Right hindlimb (tissue), 1 donor: ENCODE measurements around the gene DYNC2I2.
"Not testable (repeated sequence)": the region's sequence is repeated elsewhere in the genome, so short reads cannot be mapped to it uniquely, and the experiment has no call there.

Experiments used
- DNase-seq: peaks from one replicate; pipeline ENCODE4 v3.0.0-alpha.2; 2018

The DYNC2I2 gene

GRCh38 chr9:128656416-128657343, at the start of gene DYNC2I2:
Gene DYNC2I2 (minus strand): TSS chr9:128656847. CDS start chr9:128656726, 121 bp downstream.
- DNase-seq, result peak; percentile 96

GRCh38 chr9:128706045-128706444, 49.4 kb upstream of the DYNC2I2 start:
- DNase-seq, result peak; percentile 12

- DNase-seq, result peak; percentile 22
Measured at GRCh38 chr9:128705051-128705965, 48.7 kb upstream of the DYNC2I2 start.

- no peak for DNase-seq
Measured at GRCh38 chr9:128704356-128704670, 47.7 kb upstream of the DYNC2I2 start.

GRCh38 chr9:128703616-128704355, 47.1 kb upstream of the DYNC2I2 start:
- peak; percentile 40 for DNase-seq

- peak; percentile 53 for DNase-seq
Measured at GRCh38 chr9:128702949-128703615, 46.4 kb upstream of the DYNC2I2 start.

- DNase-seq, result peak; percentile 92
Measured at GRCh38 chr9:128702445-128702948, 45.9 kb upstream of the DYNC2I2 start, which contains the start of gene PKN3. Gene PKN3 (plus strand): TSS chr9:128702503. CDS start chr9:128702916, 413 bp downstream.

GRCh38 chr9:128701227-128701854, 44.7 kb upstream of the DYNC2I2 start:
- DNase-seq, result no peak

GRCh38 chr9:128699096-128699795, 42.6 kb upstream of the DYNC2I2 start:
- DNase-seq, result not testable (repeated sequence)

- DNase-seq, result no peak
Measured at GRCh38 chr9:128696923-128697707, 40.5 kb upstream of the DYNC2I2 start.

GRCh38 chr9:128694344-128694743, 37.7 kb upstream of the DYNC2I2 start:
- no peak for DNase-seq

- DNase-seq, result not testable (repeated sequence)
Measured at GRCh38 chr9:128693738-128694137, 37.1 kb upstream of the DYNC2I2 start.

- no peak for DNase-seq
Measured at GRCh38 chr9:128690684-128691034, 34.0 kb upstream of the DYNC2I2 start.

GRCh38 chr9:128689820-128690683, 33.4 kb upstream of the DYNC2I2 start:
- DNase-seq, result peak; percentile 76

GRCh38 chr9:128689293-128689774, 32.7 kb upstream of the DYNC2I2 start:
- DNase-seq, result peak; percentile 79

GRCh38 chr9:128688501-128689292, 32.0 kb upstream of the DYNC2I2 start, which contains the start of gene SET:
Gene SET (plus strand): TSS chr9:128689222. CDS start chr9:128689583, 361 bp downstream.
- DNase-seq, result peak; percentile 96

GRCh38 chr9:128687453-128687852, 30.8 kb upstream of the DYNC2I2 start:
- DNase-seq, result no peak
